Nucleus accumbens (tissue), 56 donors: ENCODE results near the gene CARTPT.

Experiments
- DNase-seq, 56 donors: peaks; one replicate each; lab custom pipeline; 2025; lab: John Stamatoyannopoulos, UW

The CARTPT gene

GRCh38 chr5:71734141-71734540, 15.1 kb downstream of the CARTPT start:
- no peak for DNase-seq

GRCh38 chr5:71737931-71738539, 19.0 kb downstream of the CARTPT start:
- no peak for DNase-seq

- no peak for DNase-seq
Observed at GRCh38 chr5:71738662-71739361, 19.7 kb downstream of the CARTPT start.

GRCh38 chr5:71740015-71740753, 21.1 kb downstream of the CARTPT start:
- DNase-seq = no peak

GRCh38 chr5:71743155-71743554, 24.1 kb downstream of the CARTPT start:
- no peak for DNase-seq

GRCh38 chr5:71744009-71744790, 25.1 kb downstream of the CARTPT start:
- no peak for DNase-seq

- no peak for DNase-seq
Observed at GRCh38 chr5:71747182-71747581, 28.1 kb downstream of the CARTPT start.

- no peak for DNase-seq
Observed at GRCh38 chr5:71748360-71748759, 29.3 kb downstream of the CARTPT start.

GRCh38 chr5:71751422-71751821, 32.3 kb downstream of the CARTPT start:
- DNase-seq = no peak

GRCh38 chr5:71752441-71753190, 33.5 kb downstream of the CARTPT start:
- no peak for DNase-seq

- DNase-seq = peak in 50 of 56 donors; percentile 3 to 78 (median 24)
Observed at GRCh38 chr5:71757590-71758543, 38.8 kb downstream of the CARTPT start.

GRCh38 chr5:71762826-71763225, 43.8 kb downstream of the CARTPT start:
- DNase-seq = no peak

- DNase-seq = no peak
Observed at GRCh38 chr5:71767661-71768060, 48.6 kb downstream of the CARTPT start.

- no peak for DNase-seq
Observed at GRCh38 chr5:71769287-71769686, 50.2 kb downstream of the CARTPT start.

- no peak for DNase-seq
Observed at GRCh38 chr5:71770381-71770780, 51.3 kb downstream of the CARTPT start.
